ENCODE data around the gene MRPL18.
"Not testable (repeated sequence)": the region's sequence is repeated elsewhere in the genome, so short reads cannot be mapped to it uniquely, and the experiment has no call there.

The MRPL18 gene

GRCh38 chr6:159807150-159807858, 17.0 kb downstream of the MRPL18 start:
- no peak overlapping the region for H3K27ac ChIP-seq

GRCh38 chr6:159808647-159809046, 18.4 kb downstream of the MRPL18 start:
- H3K36me3 ChIP-seq (replicated peaks) = no peaks in the 10 kb centered on the region
- H3K27me3 ChIP-seq (replicated peaks) = no peaks in the 10 kb centered on the region
- no peak overlapping the region for H3K27ac ChIP-seq
- DNase-seq = no peak
- in situ Hi-C loops (cut with HindIII; ENCODE audit: low pct_ligation_motif_present, low sequenced_read_pairs) = no loop called here
- H3K4me3 ChIP-seq (ENCODE audit: low read depth, low read length) = no peak overlapping the region
- no peak for TF ChIP-seq CTCF (IDR thresholded peaks at IDR 0.05; ENCODE audit: low read depth, low read length, missing control alignments)

More at GRCh38 chr6:159807150-159807858, 17.0 kb downstream of the MRPL18 start:
- in situ Hi-C loops (cut with HindIII; ENCODE audit: low pct_ligation_motif_present, low sequenced_read_pairs) = no loop called here
- Histone ChIP-seq H3K36me3 (replicated peaks) (no peaks in the 10 kb centered on the region), H3K4me3 (ENCODE audit: low read depth, low read length) (no peak overlapping the region), H3K27me3 (replicated peaks) (no peaks in the 10 kb centered on the region)
- DNase-seq = no peak
- TF ChIP-seq CTCF (IDR thresholded peaks at IDR 0.05; ENCODE audit: low read depth, low read length, missing control alignments) = no peak

- H3K27ac ChIP-seq = no peak overlapping the region
- H3K4me3 ChIP-seq (ENCODE audit: low read depth, low read length) = no peak overlapping the region
- no peak for DNase-seq
- in situ Hi-C loops (cut with HindIII; ENCODE audit: low pct_ligation_motif_present, low sequenced_read_pairs) = no loop called here
- no peaks in the 10 kb centered on the region for H3K36me3 ChIP-seq (replicated peaks)
- no peaks in the 10 kb centered on the region for H3K27me3 ChIP-seq (replicated peaks)
- TF ChIP-seq CTCF (IDR thresholded peaks at IDR 0.05; ENCODE audit: low read depth, low read length, missing control alignments) = no peak
These were observed 18.9 kb downstream of the MRPL18 start for GRCh38 chr6:159809149-159809548.

- H3K27me3 ChIP-seq (replicated peaks) = no peaks in the 10 kb centered on the region
These were observed 23.5 kb downstream of the MRPL18 start for GRCh38 chr6:159813781-159814180.

GRCh38 chr6:159815410-159815809, 25.1 kb downstream of the MRPL18 start:
- Histone ChIP-seq H3K27ac (no peak overlapping the region), H3K36me3 (replicated peaks) (no peaks in the 10 kb centered on the region), H3K27me3 (replicated peaks) (no peaks in the 10 kb centered on the region), H3K4me3 (ENCODE audit: low read depth, low read length) (no peak overlapping the region)
- no peak for TF ChIP-seq CTCF (IDR thresholded peaks at IDR 0.05; ENCODE audit: low read depth, low read length, missing control alignments)
- in situ Hi-C loops (cut with HindIII; ENCODE audit: low pct_ligation_motif_present, low sequenced_read_pairs) = no loop called here
- DNase-seq = no peak

More at GRCh38 chr6:159813781-159814180, 23.5 kb downstream of the MRPL18 start:
- Histone ChIP-seq H3K4me3 (ENCODE audit: low read depth, low read length) (no peak overlapping the region), H3K36me3 (replicated peaks) (no peaks in the 10 kb centered on the region), H3K27ac (no peak overlapping the region)
- in situ Hi-C loops (cut with HindIII; ENCODE audit: low pct_ligation_motif_present, low sequenced_read_pairs) = no loop called here
- no peak for TF ChIP-seq CTCF (IDR thresholded peaks at IDR 0.05; ENCODE audit: low read depth, low read length, missing control alignments)
- no peak for DNase-seq

- in situ Hi-C loops (cut with HindIII; ENCODE audit: low pct_ligation_motif_present, low sequenced_read_pairs); H3K27me3 ChIP-seq (replicated peaks); H3K4me3 ChIP-seq (ENCODE audit: low read depth, low read length); H3K27ac ChIP-seq; H3K36me3 ChIP-seq (replicated peaks); DNase-seq: not testable (repeated sequence)
These were observed 26.5 kb downstream of the MRPL18 start for GRCh38 chr6:159816775-159817174.
